Nephron progenitor cell (in vitro differentiated cells): ENCODE data around the gene CEP63.

Experiments
- DNase-seq: peaks from one replicate; pipeline ENCODE4 v3.0.0; 2021
- H3K27ac Mint-ChIP-seq: 2 replicates; pipeline ENCODE4 v1.8.0; 2021; ENCODE audit warnings: mild to moderate bottlenecking, moderate library complexity, mixed read lengths
- H3K27me3 Mint-ChIP-seq: 2 replicates; pipeline ENCODE4 v1.8.0; 2021; ENCODE audit warnings: mild to moderate bottlenecking, low read depth, mixed read lengths; ENCODE audit not compliant: poor library complexity
- H3K36me3 Mint-ChIP-seq: 2 replicates; pipeline ENCODE4 v1.8.0; 2021; ENCODE audit warnings: low read depth, mixed read lengths
- H3K4me1 Mint-ChIP-seq: 2 replicates; pipeline ENCODE4 v1.8.0; 2021; ENCODE audit warnings: mixed read lengths
- H3K4me3 Mint-ChIP-seq: 2 replicates; pipeline ENCODE4 v1.8.0; 2021; ENCODE audit warnings: mild to moderate bottlenecking, moderate library complexity, mixed read lengths
- H3K9me3 Mint-ChIP-seq: 2 replicates; pipeline ENCODE4 v1.8.0; 2021; ENCODE audit warnings: mild to moderate bottlenecking, moderate library complexity, mixed read lengths
- CTCF ChIP-seq: fragments of 200-600 bp; sonication (generic); IDR thresholded peaks from 2 replicates; pipeline ENCODE4 v1.5.0; 2021; ENCODE audit warnings: antibody characterized with exemption

CEP63 gene

DNA sequence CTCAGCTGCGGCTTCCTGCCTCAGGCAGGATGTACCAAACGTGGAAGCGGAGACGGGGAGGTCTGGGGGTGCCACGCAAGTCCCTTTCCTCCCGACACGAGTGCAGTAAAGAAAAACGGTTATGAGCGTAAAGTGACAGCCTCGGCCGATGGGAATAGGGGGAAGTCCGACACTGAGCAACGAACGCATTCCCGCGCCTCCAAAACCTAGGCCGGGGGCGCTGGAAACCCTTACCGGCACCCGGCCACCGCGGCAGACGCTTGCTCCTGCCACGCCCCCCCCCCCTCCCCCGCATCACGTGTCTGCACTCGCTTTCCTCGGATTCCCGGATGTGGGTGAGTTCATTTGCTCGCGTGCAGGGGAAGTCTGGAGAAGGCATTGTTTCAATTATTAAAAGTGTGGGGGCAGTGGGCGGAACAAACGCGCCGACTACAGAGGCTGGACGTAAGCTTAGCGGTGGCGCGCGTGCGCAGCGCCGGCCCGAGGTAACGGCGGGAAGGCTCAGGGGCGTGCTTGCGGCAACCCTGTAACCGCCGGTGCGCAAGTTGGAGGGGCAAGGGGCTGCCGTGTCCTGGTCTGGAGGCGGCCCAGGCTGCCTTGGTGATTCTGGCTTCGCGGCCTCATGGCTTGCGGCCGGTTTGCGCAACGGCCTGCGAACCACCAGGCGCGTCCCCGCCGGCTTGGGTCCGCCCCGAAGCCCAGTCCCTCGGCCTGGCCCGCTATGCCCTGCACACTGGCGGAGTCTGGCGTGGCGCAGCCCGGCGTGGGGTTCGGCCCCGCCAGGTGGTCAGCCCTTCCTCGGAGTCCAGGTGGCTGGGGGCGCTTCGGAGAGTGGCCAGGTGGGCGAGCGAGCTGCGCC, at the start of gene CEP63, which contains the start of gene ANAPC13:
CEP63 (plus strand) TSS at position 340 of the 859 bp plus-strand sequence. CDS start 9,264 bp downstream, outside the sequence.
ANAPC13 (minus strand) TSS at position 268 of the 859 bp plus-strand sequence. CDS start 3,081 bp downstream, outside the sequence.
- Mint-ChIP-seq H3K4me1 (peaks cover 40% of the 10 kb centered on the region), H3K36me3 (peaks cover 48% of the 10 kb centered on the region), H3K27me3 (peaks cover 2% of the 10 kb centered on the region), H3K9me3 (no peaks in the 10 kb centered on the region), H3K27ac (peak within 1 kb of the TSS; percentile 99), H3K4me3 (peak within 1 kb of the TSS; percentile 88)
- TF ChIP-seq CTCF: no peak
- DNase-seq: peak; percentile 85

DNA sequence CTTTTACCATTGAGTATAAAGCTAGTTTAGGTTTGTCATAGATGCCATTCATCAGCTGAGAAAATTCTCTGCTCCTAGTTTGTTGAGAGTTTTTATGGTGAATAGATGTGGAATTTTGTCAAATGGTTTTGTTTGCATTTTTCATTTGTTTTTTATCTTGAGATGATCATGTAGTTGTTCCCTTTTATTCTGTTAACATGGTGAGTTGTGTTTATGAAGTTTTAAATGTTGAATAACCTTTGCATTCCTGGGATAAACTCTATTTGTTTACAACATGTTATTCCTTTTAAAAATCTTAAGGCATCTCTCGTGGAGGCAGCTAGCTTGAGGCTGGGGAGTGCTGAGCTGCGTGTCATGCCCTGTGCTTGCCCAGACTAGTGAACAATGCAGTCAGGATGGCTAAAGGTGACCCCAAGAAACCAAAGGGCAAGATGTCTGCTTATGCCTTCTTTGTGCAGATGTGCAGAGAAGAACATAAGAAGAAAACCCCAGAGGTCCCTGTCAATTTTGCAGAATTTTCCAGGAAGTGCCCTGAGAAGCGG, 48.6 kb upstream of the CEP63 start:
- Mint-ChIP-seq H3K4me3 (no peak overlapping the region), H3K27me3 (peaks cover 3% of the 10 kb centered on the region), H3K27ac (no peak overlapping the region), H3K4me1 (peaks cover 10% of the 10 kb centered on the region), H3K36me3 (no peaks in the 10 kb centered on the region), H3K9me3 (peaks cover 7% of the 10 kb centered on the region)
- no peak for DNase-seq
- TF ChIP-seq CTCF: no peak

- DNase-seq: no peak
- H3K27ac Mint-ChIP-seq: no peak overlapping the region
- peaks cover 8% of the 10 kb centered on the region for H3K36me3 Mint-ChIP-seq
- peaks cover 22% of the 10 kb centered on the region for H3K9me3 Mint-ChIP-seq
- peaks cover 3% of the 10 kb centered on the region for H3K27me3 Mint-ChIP-seq
- TF ChIP-seq CTCF: no peak
- H3K4me3 Mint-ChIP-seq: no peak overlapping the region
- H3K4me1 Mint-ChIP-seq: peaks cover 5% of the 10 kb centered on the region
Observed at GRCh38 chr3:134441321-134441720, 44.5 kb upstream of the CEP63 start.

DNA sequence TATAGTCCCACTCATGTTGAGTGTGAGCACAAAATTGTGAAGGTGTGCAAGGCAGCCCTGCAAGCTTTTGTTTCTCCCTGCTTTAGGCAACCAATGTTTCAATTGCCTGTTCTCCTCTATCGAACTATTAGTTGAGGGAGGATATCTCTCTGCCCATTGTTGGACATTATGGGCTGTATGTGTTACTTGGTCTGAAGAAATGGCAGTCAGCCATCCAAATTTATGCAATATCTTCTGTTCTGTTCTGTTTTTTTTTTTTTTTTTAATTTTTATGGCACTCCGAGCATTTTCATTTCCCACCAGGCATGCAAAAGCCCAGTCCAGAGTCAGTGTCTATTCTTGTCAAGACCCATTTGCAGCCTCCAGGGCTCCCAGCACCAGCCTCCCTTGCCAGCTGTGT, 44.0 kb upstream of the CEP63 start:
- peaks cover 5% of the 10 kb centered on the region for H3K4me1 Mint-ChIP-seq
- H3K27me3 Mint-ChIP-seq: peaks cover 3% of the 10 kb centered on the region
- DNase-seq: no peak
- H3K27ac Mint-ChIP-seq: peak overlapping the region; percentile 68
- no peak overlapping the region for H3K4me3 Mint-ChIP-seq
- TF ChIP-seq CTCF: no peak
- H3K9me3 Mint-ChIP-seq: peaks cover 19% of the 10 kb centered on the region
- H3K36me3 Mint-ChIP-seq: peaks cover 8% of the 10 kb centered on the region

DNA sequence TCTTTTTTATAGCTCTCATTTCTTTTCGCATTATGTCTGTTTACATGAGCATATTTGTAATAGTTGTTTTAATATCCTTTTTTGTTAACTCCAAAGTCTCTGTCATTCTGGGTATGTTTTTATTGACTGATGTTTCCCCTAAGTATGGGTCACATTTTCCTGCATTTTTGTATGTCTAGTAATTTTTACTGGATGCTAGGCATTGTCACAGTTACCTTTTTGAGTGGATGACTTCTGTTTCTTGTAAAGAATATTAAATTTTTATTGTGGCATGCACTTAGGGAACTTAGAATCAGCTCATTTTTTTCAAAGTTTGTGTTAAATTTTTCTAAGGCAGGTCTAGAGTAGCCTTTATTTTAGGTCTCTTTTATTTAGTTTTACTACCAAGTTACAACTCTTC, 40.8 kb upstream of the CEP63 start:
- Mint-ChIP-seq H3K4me1 (peaks cover 26% of the 10 kb centered on the region), H3K27me3 (peaks cover 4% of the 10 kb centered on the region), H3K4me3 (no peak overlapping the region), H3K27ac (no peak overlapping the region), H3K36me3 (peaks cover 8% of the 10 kb centered on the region), H3K9me3 (peaks cover 19% of the 10 kb centered on the region)
- DNase-seq: no peak
- TF ChIP-seq CTCF: no peak
